ENCODE results near the gene THTPA. TPM values are rescaled to one million over a fixed set of nuclear protein-coding genes. Genes with fewer than 3 reads are reported as not detected.

THTPA gene
- total and polyA plus RNA-seq, 10 donors = 4.5 to 25.4 (median 17.8) TPM

- peaks cover 0 to 14% (median 0%) of the 10 kb centered on the region in 6 donors for H3K36me3 ChIP-seq
- H3K4me3 ChIP-seq = no peak overlapping the region
- no peak for TF ChIP-seq POLR2A (IDR thresholded peaks at IDR 0.05)
- no peak for TF ChIP-seq POLR2AphosphoS5 (IDR thresholded peaks at IDR 0.05)
- WGBS, 5 donors = 79 to 86% (median 84%) methylated on average over 14 of the region's 14 CpGs
- peaks cover 0 to 5% (median 0%) of the 10 kb centered on the region in 6 donors for H3K4me1 ChIP-seq
- H3K9me3 ChIP-seq = no peaks in the 10 kb centered on the region
- H3K27me3 ChIP-seq (replicated peaks in 1 of 7) = no peaks in the 10 kb centered on the region
- intact Hi-C loops (cut with DNase I; ENCODE audit: low total_unique reads) = no loop called here
- no peak overlapping the region for H3K27ac ChIP-seq
- no peak for DNase-seq
These were observed 35.1 kb upstream of the THTPA start for GRCh38 chr14:23520899-23521533.

GRCh38 chr14:23521785-23522640, 34.1 kb upstream of the THTPA start:
- DNase-seq = no peak
- intact Hi-C loops (cut with DNase I; ENCODE audit: low total_unique reads) = no loop called here

DNA sequence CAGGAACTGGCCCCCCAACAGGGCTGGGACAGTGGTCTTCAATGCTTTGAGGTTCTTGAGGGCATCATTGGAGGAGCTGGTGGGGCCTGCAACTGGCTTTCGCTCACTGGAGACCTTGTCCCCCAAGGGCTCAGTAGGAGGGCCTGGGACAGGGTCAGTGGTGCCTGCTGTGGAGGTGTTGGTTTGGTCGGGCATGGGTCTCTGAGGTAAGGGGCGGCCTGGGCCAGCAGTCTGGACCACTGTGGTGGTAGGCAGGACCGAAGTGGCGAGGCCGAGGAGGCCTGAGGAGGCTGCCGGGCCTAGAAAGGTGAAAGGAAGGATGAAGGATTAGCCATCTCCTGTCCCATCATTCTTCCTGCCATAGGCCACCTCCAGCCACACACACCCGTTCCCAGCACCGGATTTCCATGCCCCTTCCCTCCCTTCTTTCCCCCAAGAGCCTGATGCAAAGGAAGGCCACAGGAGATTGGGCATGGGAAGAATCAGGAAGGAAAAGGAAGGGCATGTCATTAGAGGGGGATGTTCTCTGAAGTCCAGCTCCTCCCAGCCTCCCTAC, 33.4 kb upstream of the THTPA start:
- H3K36me3 ChIP-seq = peaks cover 0 to 23% (median 0%) of the 10 kb centered on the region in 6 donors
- H3K9me3 ChIP-seq = no peaks in the 10 kb centered on the region
- no peak overlapping the region for H3K4me3 ChIP-seq
- TF ChIP-seq, protein P1, sequence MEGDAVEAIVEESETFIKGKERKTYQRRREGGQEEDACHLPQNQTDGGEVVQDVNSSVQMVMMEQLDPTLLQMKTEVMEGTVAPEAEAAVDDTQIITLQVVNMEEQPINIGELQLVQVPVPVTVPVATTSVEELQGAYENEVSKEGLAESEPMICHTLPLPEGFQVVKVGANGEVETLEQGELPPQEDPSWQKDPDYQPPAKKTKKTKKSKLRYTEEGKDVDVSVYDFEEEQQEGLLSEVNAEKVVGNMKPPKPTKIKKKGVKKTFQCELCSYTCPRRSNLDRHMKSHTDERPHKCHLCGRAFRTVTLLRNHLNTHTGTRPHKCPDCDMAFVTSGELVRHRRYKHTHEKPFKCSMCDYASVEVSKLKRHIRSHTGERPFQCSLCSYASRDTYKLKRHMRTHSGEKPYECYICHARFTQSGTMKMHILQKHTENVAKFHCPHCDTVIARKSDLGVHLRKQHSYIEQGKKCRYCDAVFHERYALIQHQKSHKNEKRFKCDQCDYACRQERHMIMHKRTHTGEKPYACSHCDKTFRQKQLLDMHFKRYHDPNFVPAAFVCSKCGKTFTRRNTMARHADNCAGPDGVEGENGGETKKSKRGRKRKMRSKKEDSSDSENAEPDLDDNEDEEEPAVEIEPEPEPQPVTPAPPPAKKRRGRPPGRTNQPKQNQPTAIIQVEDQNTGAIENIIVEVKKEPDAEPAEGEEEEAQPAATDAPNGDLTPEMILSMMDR (IDR thresholded peaks at IDR 0.05 in 8 of 11, conservative IDR thresholded peaks at IDR 0.05 in 3 of 11) = no peak
- TF ChIP-seq POLR2AphosphoS5 (IDR thresholded peaks at IDR 0.05) = no peak
- TF ChIP-seq POLR2A (IDR thresholded peaks at IDR 0.05) = no peak
- WGBS, 5 donors = 77 to 91% (median 80%) methylated on average over 8 to 9 of the region's 9 CpGs
- no peaks in the 10 kb centered on the region for H3K27me3 ChIP-seq (replicated peaks in 1 of 7)
- DNase-seq = no peak
- intact Hi-C loops (cut with DNase I; ENCODE audit: low total_unique reads) = no loop called here
- H3K4me1 ChIP-seq = peaks cover 0 to 5% (median 0%) of the 10 kb centered on the region in 6 donors
- no peak overlapping the region for H3K27ac ChIP-seq

More at GRCh38 chr14:23521785-23522640, 34.1 kb upstream of the THTPA start:
- Histone ChIP-seq H3K36me3 (peaks cover 0 to 23% (median 0%) of the 10 kb centered on the region in 6 donors), H3K9me3 (no peaks in the 10 kb centered on the region), H3K27me3 (replicated peaks in 1 of 7) (no peaks in the 10 kb centered on the region), H3K27ac (no peak overlapping the region), H3K4me1 (peaks cover 0 to 5% (median 0%) of the 10 kb centered on the region in 6 donors), H3K4me3 (no peak overlapping the region)
- TF ChIP-seq, protein P1 (IDR thresholded peaks at IDR 0.05 in 8 of 11, conservative IDR thresholded peaks at IDR 0.05 in 3 of 11) = no peak
- TF ChIP-seq POLR2AphosphoS5 (IDR thresholded peaks at IDR 0.05) (no peak), POLR2A (IDR thresholded peaks at IDR 0.05) (no peak)
- 68 to 78% (median 74%) methylated on average over 15 to 20 of the region's 20 CpGs for WGBS, 5 donors

- 86 to 94% (median 92%) methylated on average over 16 of the region's 16 CpGs for WGBS, 5 donors
- no peak for DNase-seq
- Histone ChIP-seq H3K36me3 (peaks cover 0 to 23% (median 0%) of the 10 kb centered on the region in 6 donors), H3K4me1 (peaks cover 0 to 5% (median 0%) of the 10 kb centered on the region in 6 donors), H3K4me3 (no peak overlapping the region), H3K27ac (no peak overlapping the region), H3K9me3 (no peaks in the 10 kb centered on the region), H3K27me3 (replicated peaks in 1 of 7) (no peaks in the 10 kb centered on the region)
- TF ChIP-seq POLR2AphosphoS5 (IDR thresholded peaks at IDR 0.05) = no peak
- TF ChIP-seq POLR2A (IDR thresholded peaks at IDR 0.05) = no peak
- TF ChIP-seq, protein P1 (IDR thresholded peaks at IDR 0.05 in 8 of 11, conservative IDR thresholded peaks at IDR 0.05 in 3 of 11) = no peak
- intact Hi-C loops (cut with DNase I; ENCODE audit: low total_unique reads) = no loop called here
These were observed 32.6 kb upstream of the THTPA start for GRCh38 chr14:23523229-23524016.

Data from spleen (tissue), 11 donors.